ENCODE measurements around the gene CYP27B1.

DNA sequence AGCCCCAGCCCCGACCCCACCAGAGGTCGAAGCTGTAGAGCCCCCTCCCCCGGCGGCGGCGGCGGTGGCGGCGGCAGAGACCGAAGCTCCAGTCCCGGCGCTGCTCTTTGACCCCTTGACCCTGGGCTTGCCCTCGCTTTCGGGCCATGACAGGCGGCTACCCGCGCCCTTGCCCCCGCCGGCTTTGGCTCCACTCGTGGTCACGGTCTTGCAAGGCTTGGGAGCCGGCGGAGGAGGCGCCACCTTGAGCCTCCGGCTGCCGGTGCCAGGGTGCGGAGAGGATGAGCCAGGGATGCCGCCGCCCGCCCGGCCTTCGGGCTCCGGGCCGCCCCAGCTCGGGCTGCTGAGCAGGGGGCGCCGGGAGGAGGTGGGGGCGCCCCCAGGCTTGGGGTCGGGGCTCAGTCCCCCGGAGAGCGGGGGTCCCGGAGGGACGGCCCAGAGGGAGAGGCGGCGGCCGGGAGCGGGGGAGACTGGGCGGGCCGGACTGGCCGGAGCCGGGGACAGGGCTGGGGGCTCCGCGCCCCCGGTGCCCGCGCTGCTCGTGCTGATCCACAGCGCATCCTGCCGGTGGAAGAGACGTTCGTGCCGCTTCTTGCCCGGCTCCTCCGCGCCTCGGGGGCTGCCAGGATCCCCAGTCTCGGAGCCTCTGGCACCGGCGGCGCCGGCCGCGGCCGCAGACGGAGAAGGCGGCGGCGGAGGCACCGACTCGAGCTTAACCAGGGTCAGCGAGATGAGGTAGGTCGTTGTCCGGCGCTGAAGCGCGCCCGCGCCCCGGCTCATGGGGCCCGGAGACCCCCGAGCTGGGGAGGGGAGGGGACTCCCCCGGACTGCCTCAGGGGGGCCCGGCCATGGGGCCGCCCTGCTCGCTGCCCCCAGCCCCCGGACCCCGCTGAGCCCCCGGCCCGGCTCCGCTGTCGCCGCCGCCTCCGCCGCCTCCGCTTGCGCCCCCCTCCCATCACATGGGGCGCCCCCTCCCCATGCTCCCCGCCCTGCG lies 29.1 kb downstream of the CYP27B1 start:
- no peak for TF ChIP-seq RAD21 (IDR thresholded peaks at IDR 0.05; ENCODE audit: low read depth)
- TF ChIP-seq, protein P1, sequence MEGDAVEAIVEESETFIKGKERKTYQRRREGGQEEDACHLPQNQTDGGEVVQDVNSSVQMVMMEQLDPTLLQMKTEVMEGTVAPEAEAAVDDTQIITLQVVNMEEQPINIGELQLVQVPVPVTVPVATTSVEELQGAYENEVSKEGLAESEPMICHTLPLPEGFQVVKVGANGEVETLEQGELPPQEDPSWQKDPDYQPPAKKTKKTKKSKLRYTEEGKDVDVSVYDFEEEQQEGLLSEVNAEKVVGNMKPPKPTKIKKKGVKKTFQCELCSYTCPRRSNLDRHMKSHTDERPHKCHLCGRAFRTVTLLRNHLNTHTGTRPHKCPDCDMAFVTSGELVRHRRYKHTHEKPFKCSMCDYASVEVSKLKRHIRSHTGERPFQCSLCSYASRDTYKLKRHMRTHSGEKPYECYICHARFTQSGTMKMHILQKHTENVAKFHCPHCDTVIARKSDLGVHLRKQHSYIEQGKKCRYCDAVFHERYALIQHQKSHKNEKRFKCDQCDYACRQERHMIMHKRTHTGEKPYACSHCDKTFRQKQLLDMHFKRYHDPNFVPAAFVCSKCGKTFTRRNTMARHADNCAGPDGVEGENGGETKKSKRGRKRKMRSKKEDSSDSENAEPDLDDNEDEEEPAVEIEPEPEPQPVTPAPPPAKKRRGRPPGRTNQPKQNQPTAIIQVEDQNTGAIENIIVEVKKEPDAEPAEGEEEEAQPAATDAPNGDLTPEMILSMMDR (IDR thresholded peaks at IDR 0.05 in 2 of 3, conservative IDR thresholded peaks at IDR 0.05 in 1 of 3; ENCODE audit: borderline replicate concordance in 1 of 3, insufficient read depth in 1 of 3, low read depth in 2 of 3, low read length in 2 of 3): no peak
- TF ChIP-seq EZH2phosphoT487 (IDR thresholded peaks at IDR 0.05; ENCODE audit: borderline replicate concordance): no peak
- no peak for TF ChIP-seq CEBPB (IDR thresholded peaks at IDR 0.05; ENCODE audit: low read depth)
- no peak for TF ChIP-seq SP1 (IDR thresholded peaks at IDR 0.05; ENCODE audit: low read depth)

Data from HCT116 (cell line).